HepG2 (cell line): Measurements from ENCODE around the gene CD151. TPM values are rescaled to one million over a fixed set of nuclear protein-coding genes. Genes with fewer than 3 reads are reported as not detected.

Experiments
- HDAC1 ChIP-seq: sonication (generic); formaldehyde crosslinking; IDR thresholded peaks from 2 replicates; pipeline ENCODE4 v1.5.1; 2020; ENCODE audit warnings: mild to moderate bottlenecking, missing genetic modification reagents
- KLF13 ChIP-seq: sonication (generic); formaldehyde crosslinking; IDR thresholded peaks from 2 replicates; pipeline ENCODE4 v1.4.0; 2020; ENCODE audit warnings: mild to moderate bottlenecking, missing genetic modification reagents
- LCORL ChIP-seq, 2 experiments: fragments of 450-650 bp in 1 of 2; sonication (generic) in 1 of 2; formaldehyde crosslinking in 1 of 2; IDR thresholded peaks; 2 replicates each; pipeline versions ENCODE4 v1.5.0 to v1.6.1; 2017 to 2020; ENCODE audit warnings: antibody characterized with exemption in 1 of 2, missing genetic modification reagents in 1 of 2
- SPEN ChIP-seq: sonication (generic); formaldehyde crosslinking; IDR thresholded peaks from 2 replicates; pipeline ENCODE4 v1.5.1; 2020; ENCODE audit warnings: low read depth, mild to moderate bottlenecking, missing genetic modification reagents
- ZNF232 ChIP-seq: sonication (generic); formaldehyde crosslinking; IDR thresholded peaks from 2 replicates; pipeline ENCODE4 v1.4.0; 2020; ENCODE audit warnings: missing genetic modification reagents, borderline replicate concordance
- ZNF614 ChIP-seq: IDR thresholded peaks from 2 replicates; pipeline ENCODE4 v1.6.1; 2018; ENCODE audit warnings: missing biosample characterization, missing genetic modification reagents, inconsistent platforms, borderline replicate concordance
- ZNF776 ChIP-seq: sonication (generic); formaldehyde crosslinking; IDR thresholded peaks from 2 replicates; pipeline ENCODE4 v1.4.0; 2020; ENCODE audit warnings: mild to moderate bottlenecking, missing genetic modification reagents
- ZNF839 ChIP-seq: sonication (generic); formaldehyde crosslinking; IDR thresholded peaks from 2 replicates; pipeline ENCODE4 v1.4.0; 2020; ENCODE audit warnings: missing genetic modification reagents, mild to moderate bottlenecking, borderline replicate concordance
- polyA plus RNA-seq, 8 experiments: library from polyadenylated mRNA; depleted of rRNA in 3 of 8; stranded (reverse) in 7 of 8; unstranded in 1 of 8; fragments of >200 nt; fragmentation: Illumina TruSeq in 4 of 8; extraction: Trizol in 4 of 8; gene quantifications; 2 replicates each; pipeline versions ENCODE4 v1.2.1 to v1.2.3, GENCODE V29; 2011 to 2016; ENCODE audit warnings: low read depth in 4 of 8, missing spikeins in 1 of 8, mixed read lengths in 1 of 8; ENCODE audit not compliant: insufficient read depth in 1 of 8
- total RNA-seq, 5 experiments: library from RNA; depleted of rRNA; stranded (reverse); fragments of >200 nt; fragmentation: Illumina TruSeq; extraction: Trizol; gene quantifications; 2 replicates each; pipeline ENCODE4 v1.2.3, GENCODE V29; 2016; ENCODE audit warnings: low read depth in 1 of 5
- TF ChIP-seq, protein P1 (sequence below): IDR thresholded peaks from 2 replicates; pipeline ENCODE4 v1.6.1; 2016; ENCODE audit warnings: missing compliant biosample characterization, missing genetic modification reagents, borderline replicate concordance

The CD151 gene
- total and polyA plus RNA-seq, 2 of the 13 experiments (the other 11 are each of a cell fraction or from before 2014, with no cell fraction given) = 125 to 197 TPM

DNA sequence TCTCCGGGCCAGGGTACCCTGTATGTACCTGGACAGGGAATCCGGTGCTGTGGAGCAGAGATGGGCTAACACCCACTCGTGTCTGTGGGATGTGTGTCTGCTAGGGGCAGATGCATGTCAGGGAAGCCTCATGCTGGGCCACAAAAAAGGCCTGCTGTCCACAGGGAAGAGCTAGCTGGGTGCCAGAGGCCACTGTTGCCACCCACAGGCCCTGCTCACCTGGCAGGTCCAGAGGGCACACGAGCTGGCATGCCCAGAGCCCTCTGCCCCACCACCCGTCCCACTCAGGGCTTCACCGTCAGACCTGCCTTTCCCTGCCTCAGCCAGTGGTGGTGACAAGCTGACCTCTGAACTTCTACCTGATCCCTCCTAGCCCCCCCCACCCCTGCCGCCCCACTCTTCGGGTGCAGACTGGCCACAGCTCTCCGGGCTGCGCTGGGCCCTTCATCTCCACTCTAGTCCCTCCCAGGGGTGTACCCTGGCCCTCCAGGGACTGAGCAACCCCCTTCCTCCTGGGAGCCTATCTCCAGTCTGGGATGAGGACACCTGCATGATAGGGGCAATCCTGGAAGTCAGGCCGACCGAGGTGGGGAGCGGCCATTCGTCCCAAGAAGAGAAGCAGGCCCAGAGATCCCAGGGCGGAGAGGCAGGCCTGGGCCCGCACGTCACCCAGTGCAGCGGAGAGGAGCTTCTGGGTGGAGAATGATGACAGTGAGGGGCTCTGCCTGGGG is 36.0 kb upstream of the CD151 start (continued):
- TF ChIP-seq, protein P1, sequence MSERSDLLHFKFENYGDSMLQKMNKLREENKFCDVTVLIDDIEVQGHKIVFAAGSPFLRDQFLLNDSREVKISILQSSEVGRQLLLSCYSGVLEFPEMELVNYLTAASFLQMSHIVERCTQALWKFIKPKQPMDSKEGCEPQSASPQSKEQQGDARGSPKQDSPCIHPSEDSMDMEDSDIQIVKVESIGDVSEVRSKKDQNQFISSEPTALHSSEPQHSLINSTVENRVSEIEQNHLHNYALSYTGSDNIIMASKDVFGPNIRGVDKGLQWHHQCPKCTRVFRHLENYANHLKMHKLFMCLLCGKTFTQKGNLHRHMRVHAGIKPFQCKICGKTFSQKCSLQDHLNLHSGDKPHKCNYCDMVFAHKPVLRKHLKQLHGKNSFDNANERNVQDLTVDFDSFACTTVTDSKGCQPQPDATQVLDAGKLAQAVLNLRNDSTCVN = 0 out of 2 replicates have a peak, but pooled peaks have one; percentile 17
- TF ChIP-seq ZNF776 (0 out of 2 replicates have a peak, but pooled peaks have one; percentile 46), SPEN (CRISPR knock-in tag) (no peak), ZNF614 (0 out of 2 replicates have a peak, but pooled peaks have one; percentile 4), LCORL (IDR thresholded peaks at IDR 0.05) (no peak), LCORL (CRISPR knock-in tag; IDR thresholded peaks at IDR 0.05) (0 out of 2 replicates have a peak, but pooled peaks have one; percentile 11), ZNF839 (CRISPR knock-in tag) (peak; percentile 49; the same call in 1 of the 2 replicates), ZNF232 (CRISPR knock-in tag) (0 out of 2 replicates have a peak, but pooled peaks have one; percentile 21), HDAC1 (peak; percentile 70), KLF13 (CRISPR knock-in tag) (no peak)
- TF ChIP-seq, all 625 proteins: peak for 53
